Karpas-422 (cell line): ENCODE data around the gene GNB4. TPM values are rescaled to one million over a fixed set of nuclear protein-coding genes. Genes with fewer than 3 reads are reported as not detected.

Experiments
- DNase-seq: peaks from one replicate; pipeline ENCODE4 v3.0.0-alpha.2; 2015
- H2AFZ ChIP-seq: fragments of 200-600 bp; sonication (generic); 2 replicates; pipeline ENCODE4 v1.6.1; 2014; ENCODE audit warnings: antibody characterized with exemption, low read length, mixed read lengths
- H3K27ac ChIP-seq: fragments of 200-600 bp; sonication (generic); 2 replicates; pipeline ENCODE4 v1.5.1; 2014; ENCODE audit warnings: mild to moderate bottlenecking, low read length, moderate library complexity
- H3K27me3 ChIP-seq: fragments of 200-600 bp; sonication (generic); 2 replicates; pipeline ENCODE4 v1.6.1; 2014; ENCODE audit warnings: low read length, mixed read lengths
- H3K36me3 ChIP-seq: fragments of 200-600 bp; sonication (generic); 2 replicates; pipeline ENCODE4 v1.6.1; 2014; ENCODE audit warnings: low read length, mixed read lengths; ENCODE audit not compliant: insufficient read depth
- H3K4me1 ChIP-seq: fragments of 200-600 bp; sonication (generic); 2 replicates; pipeline ENCODE4 v1.6.1; 2014; ENCODE audit warnings: mild to moderate bottlenecking, low read length, mixed read lengths
- H3K4me2 ChIP-seq: fragments of 200-600 bp; sonication (generic); 2 replicates; pipeline ENCODE4 v1.6.1; 2014; ENCODE audit warnings: low read length, low read depth, mild to moderate bottlenecking; ENCODE audit not compliant: poor library complexity, severe bottlenecking
- H3K4me3 ChIP-seq: fragments of 200-600 bp; sonication (generic); 2 replicates; pipeline ENCODE4 v1.5.1; 2014; ENCODE audit warnings: mild to moderate bottlenecking, antibody characterized with exemption, low read length, mixed read lengths
- H3K79me2 ChIP-seq: fragments of 200-600 bp; sonication (generic); 2 replicates; pipeline ENCODE4 v1.6.1; 2014; ENCODE audit warnings: mild to moderate bottlenecking, low read length, mixed read lengths
- H3K9ac ChIP-seq: fragments of 200-600 bp; sonication (generic); 2 replicates; pipeline ENCODE4 v1.6.0; 2014; ENCODE audit warnings: low read length
- H3K9me2 ChIP-seq: fragments of 200-600 bp; sonication (generic), shearing (Covaris generic); replicated peaks from 2 replicates; pipeline ENCODE4 v1.6.0; 2014; ENCODE audit warnings: mild to moderate bottlenecking, low read length, moderate library complexity; ENCODE audit not compliant: insufficient read depth
- H3K9me3 ChIP-seq: fragments of 300-700, 200-600 bp; sonication (generic); 2 replicates; pipeline ENCODE4 v1.6.1; 2014; ENCODE audit warnings: low read length, mixed read lengths
- H4K20me1 ChIP-seq: fragments of 200-600 bp; sonication (generic); 2 replicates; pipeline ENCODE4 v1.6.1; 2014; ENCODE audit warnings: mild to moderate bottlenecking, antibody characterized with exemption, low read length, low read depth; ENCODE audit not compliant: insufficient read depth
- total RNA-seq: library from RNA; depleted of rRNA; stranded (reverse); fragments of >200 nt; shearing (Covaris generic); gene quantifications from 2 replicates; pipeline ENCODE4 v1.2.3, GENCODE V29; 2014; ENCODE audit warnings: low replicate concordance

Gene GNB4
- total RNA-seq, 1 experiment from 2014 or later: 0.78 TPM

DNA sequence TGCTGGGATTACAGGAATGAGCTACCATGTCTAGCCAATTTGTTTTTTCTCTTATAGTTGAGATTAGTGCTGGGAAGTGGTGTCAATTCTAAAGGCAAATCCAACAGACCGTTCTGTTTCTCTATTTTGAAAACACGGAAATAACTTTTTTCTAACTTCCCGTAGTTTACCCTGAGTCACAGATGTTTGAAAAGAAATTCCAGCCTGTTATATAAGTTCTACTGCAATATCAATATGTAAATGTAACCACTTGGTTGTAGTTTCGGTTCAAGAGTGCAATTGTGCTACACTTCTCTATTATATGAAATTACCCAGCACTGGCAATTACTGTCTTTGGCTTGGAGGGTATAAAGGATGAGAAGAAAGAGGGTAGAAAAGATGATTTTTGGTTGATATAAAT is 22.3 kb upstream of the GNB4 start:
- no peak for DNase-seq
- Histone ChIP-seq H3K27ac (no peak overlapping the region), H3K36me3 (no peaks in the 10 kb centered on the region), H3K9me2 (no peaks in the 10 kb centered on the region), H3K9ac (no peak overlapping the region), H4K20me1 (no peaks in the 10 kb centered on the region), H3K9me3 (no peaks in the 10 kb centered on the region), H3K27me3 (no peaks in the 10 kb centered on the region), H3K4me3 (no peak overlapping the region), H3K79me2 (no peaks in the 10 kb centered on the region), H3K4me1 (no peaks in the 10 kb centered on the region), H2AFZ (0 out of 2 replicates have a peak overlapping the region, but pooled peaks have one; percentile 50), H3K4me2 (no peak overlapping the region)

DNA sequence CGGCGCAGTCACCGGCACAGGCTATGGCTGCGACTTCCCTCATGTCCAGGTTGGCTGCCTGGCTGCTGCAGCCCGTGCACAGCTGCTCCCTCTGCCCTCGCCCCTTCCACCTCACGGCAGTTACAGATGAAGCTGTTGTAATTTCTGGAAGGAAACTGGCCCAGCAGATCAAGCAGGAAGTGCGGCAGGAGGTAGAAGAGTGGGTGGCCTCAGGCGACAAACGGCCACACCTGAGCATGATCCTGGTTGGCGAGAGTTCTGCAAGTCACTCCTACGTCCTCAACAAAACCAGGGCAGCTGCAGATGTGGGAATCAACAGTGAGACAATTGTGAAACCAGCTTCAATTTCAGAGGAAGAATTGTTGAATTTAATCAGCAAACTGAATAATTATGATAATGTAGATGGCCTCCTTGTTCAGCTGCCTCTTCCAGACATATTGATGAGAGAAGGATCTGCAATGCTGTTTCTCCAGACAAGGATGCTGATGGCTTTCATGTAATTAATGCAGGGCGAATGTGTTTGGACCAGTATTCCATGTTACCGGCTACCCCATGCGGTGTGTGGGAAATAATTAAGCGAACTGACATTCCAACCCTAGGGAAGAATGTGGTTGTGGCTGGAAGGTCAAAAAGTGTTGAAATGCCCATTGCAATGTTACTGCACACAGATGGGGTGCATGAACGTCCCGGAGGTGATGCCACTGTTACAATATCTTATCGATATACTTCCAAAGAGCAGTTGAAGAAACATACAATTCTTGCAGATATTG is 13.2 kb upstream of the GNB4 start:
- no peaks in the 10 kb centered on the region for H3K36me3 ChIP-seq
- H3K27ac ChIP-seq: no peak overlapping the region
- H3K9me3 ChIP-seq: no peaks in the 10 kb centered on the region
- DNase-seq: no peak
- no peak overlapping the region for H3K4me2 ChIP-seq
- no peaks in the 10 kb centered on the region for H4K20me1 ChIP-seq
- no peaks in the 10 kb centered on the region for H3K4me1 ChIP-seq
- no peak overlapping the region for H3K9ac ChIP-seq
- no peak overlapping the region for H3K4me3 ChIP-seq
- no peak overlapping the region for H2AFZ ChIP-seq
- H3K27me3 ChIP-seq: no peaks in the 10 kb centered on the region
- H3K79me2 ChIP-seq: no peaks in the 10 kb centered on the region
- no peaks in the 10 kb centered on the region for H3K9me2 ChIP-seq

DNA sequence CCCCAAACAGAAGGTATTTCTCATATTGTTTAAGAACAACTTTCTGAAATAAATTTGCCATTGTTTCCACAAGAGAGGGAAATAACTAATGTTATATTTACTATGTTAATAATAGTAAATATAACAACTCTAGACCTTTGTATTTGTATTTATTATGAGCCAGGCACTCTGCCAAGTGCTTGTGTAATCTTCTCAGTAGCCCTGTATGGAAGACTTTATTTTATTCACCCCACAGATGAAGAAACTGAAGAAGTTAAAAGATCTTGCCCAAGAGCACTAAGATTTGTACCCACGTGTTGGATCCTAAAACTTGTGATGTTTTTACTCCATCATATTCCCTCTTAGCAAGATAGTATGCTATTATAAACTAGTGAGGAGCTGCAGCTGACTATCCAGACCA is 12.0 kb upstream of the GNB4 start:
- H3K36me3 ChIP-seq: no peaks in the 10 kb centered on the region
- H3K9me2 ChIP-seq: no peaks in the 10 kb centered on the region
- no peak overlapping the region for H3K4me3 ChIP-seq
- H3K9ac ChIP-seq: no peak overlapping the region
- no peaks in the 10 kb centered on the region for H3K79me2 ChIP-seq
- DNase-seq: no peak
- H4K20me1 ChIP-seq: no peaks in the 10 kb centered on the region
- H3K9me3 ChIP-seq: no peaks in the 10 kb centered on the region
- no peak overlapping the region for H3K4me2 ChIP-seq
- H3K4me1 ChIP-seq: no peaks in the 10 kb centered on the region
- H3K27ac ChIP-seq: no peak overlapping the region
- no peak overlapping the region for H2AFZ ChIP-seq
- no peaks in the 10 kb centered on the region for H3K27me3 ChIP-seq

DNA sequence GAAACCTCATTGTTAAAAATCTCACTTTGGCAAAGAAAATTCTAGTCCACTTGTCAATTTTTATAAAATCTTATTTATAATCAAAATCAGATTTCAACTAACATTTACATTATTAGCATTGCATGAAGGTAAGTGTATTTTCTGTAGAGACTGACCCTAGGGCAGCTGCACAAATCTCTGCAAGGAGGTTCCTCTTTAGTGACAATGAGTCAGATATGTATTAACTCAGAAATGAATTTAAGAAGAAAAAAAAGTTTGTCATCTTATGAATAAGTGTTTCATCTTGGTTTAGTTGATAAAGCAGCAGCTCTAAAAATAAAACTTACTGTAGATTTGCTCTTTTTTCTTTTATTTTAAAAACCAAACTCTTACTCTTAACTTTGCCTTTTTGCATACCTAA is 9.0 kb upstream of the GNB4 start:
- H2AFZ ChIP-seq: no peak overlapping the region
- H3K36me3 ChIP-seq: no peaks in the 10 kb centered on the region
- H3K27ac ChIP-seq: no peak overlapping the region
- no peak overlapping the region for H3K4me3 ChIP-seq
- no peak for DNase-seq
- no peak overlapping the region for H3K4me2 ChIP-seq
- H3K27me3 ChIP-seq: no peaks in the 10 kb centered on the region
- no peaks in the 10 kb centered on the region for H3K9me3 ChIP-seq
- no peaks in the 10 kb centered on the region for H3K4me1 ChIP-seq
- H3K9ac ChIP-seq: no peak overlapping the region
- H4K20me1 ChIP-seq: no peaks in the 10 kb centered on the region
- no peaks in the 10 kb centered on the region for H3K79me2 ChIP-seq
- H3K9me2 ChIP-seq: no peaks in the 10 kb centered on the region

DNA sequence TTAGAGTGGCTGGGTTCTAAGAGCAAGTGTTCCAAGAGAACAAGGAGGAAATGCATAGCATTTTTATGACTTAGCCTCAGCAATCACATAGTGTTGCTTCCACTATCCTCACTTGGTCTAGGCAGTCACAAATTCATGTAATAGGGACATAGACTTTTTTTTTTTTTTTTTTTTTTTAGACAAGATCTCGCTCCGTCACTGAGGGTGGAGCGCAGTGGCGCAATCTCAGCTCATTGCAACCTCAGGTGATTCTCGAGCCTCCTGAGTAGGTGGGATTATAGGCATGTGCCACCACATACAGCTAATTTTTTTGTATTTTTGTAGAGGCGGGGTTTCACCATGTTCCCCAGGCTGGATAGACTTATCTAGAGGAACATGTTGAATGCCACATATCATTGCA is 4.7 kb upstream of the GNB4 start:
- Histone ChIP-seq H3K4me1 (peaks cover 6% of the 10 kb centered on the region), H4K20me1 (no peaks in the 10 kb centered on the region), H2AFZ (no peak overlapping the region), H3K9me2 (no peaks in the 10 kb centered on the region), H3K36me3 (no peaks in the 10 kb centered on the region), H3K27me3 (no peaks in the 10 kb centered on the region), H3K9ac (no peak overlapping the region), H3K4me2 (no peak overlapping the region), H3K79me2 (no peaks in the 10 kb centered on the region), H3K27ac (no peak overlapping the region), H3K4me3 (no peak overlapping the region), H3K9me3 (no peaks in the 10 kb centered on the region)
- DNase-seq: no peak

DNA sequence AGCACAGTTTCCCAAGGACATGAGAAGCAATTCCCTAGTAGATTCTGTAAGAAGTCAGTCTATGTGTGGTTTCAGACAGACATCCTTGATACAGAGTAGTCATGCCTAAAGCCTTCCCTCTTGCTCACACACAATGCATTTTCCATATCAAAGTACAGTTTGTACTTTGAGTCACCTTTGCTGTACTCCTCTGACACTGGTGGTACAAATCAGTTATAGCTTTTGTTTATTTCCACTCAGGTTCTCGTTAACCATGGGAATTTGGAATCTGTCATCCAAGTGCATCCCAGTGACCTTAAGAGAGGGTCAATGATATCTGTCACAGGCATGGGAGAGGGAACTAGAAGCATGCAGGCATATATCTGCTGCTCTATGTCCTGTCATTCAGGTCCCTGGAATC is 3.6 kb upstream of the GNB4 start:
- Histone ChIP-seq H3K79me2 (no peaks in the 10 kb centered on the region), H3K9me2 (no peaks in the 10 kb centered on the region), H3K27ac (no peak overlapping the region), H4K20me1 (no peaks in the 10 kb centered on the region), H2AFZ (no peak overlapping the region), H3K9me3 (no peaks in the 10 kb centered on the region), H3K4me1 (peaks cover 16% of the 10 kb centered on the region), H3K36me3 (no peaks in the 10 kb centered on the region), H3K27me3 (no peaks in the 10 kb centered on the region), H3K4me2 (no peak overlapping the region), H3K9ac (no peak overlapping the region), H3K4me3 (no peak overlapping the region)
- no peak for DNase-seq

DNA sequence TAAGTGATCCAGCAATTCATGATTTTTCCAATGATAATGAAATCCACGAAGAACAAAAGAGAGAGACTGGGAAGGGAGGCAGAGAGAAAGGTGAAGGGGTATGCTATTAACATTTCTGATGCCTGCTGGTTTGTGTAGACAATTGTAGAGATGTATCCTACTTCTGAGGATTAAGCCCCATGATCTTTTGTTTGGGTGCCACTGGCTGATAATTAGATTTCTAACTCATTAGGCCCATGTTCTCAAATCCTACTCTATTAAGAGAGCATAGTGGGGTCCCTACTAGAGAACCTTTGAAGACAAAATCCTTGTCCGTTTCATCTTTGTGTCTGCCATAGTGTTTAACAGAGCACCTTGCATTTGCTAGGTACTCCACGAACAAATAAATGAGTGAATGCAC is 2.7 kb upstream of the GNB4 start:
- Histone ChIP-seq H3K9me3 (no peaks in the 10 kb centered on the region), H2AFZ (no peak overlapping the region), H3K36me3 (no peaks in the 10 kb centered on the region), H3K4me3 (no peak overlapping the region), H3K9ac (no peak overlapping the region), H3K4me2 (no peak overlapping the region), H4K20me1 (no peaks in the 10 kb centered on the region), H3K27ac (no peak overlapping the region), H3K9me2 (no peaks in the 10 kb centered on the region), H3K79me2 (no peaks in the 10 kb centered on the region), H3K4me1 (peaks cover 17% of the 10 kb centered on the region), H3K27me3 (no peaks in the 10 kb centered on the region)
- no peak for DNase-seq

DNA sequence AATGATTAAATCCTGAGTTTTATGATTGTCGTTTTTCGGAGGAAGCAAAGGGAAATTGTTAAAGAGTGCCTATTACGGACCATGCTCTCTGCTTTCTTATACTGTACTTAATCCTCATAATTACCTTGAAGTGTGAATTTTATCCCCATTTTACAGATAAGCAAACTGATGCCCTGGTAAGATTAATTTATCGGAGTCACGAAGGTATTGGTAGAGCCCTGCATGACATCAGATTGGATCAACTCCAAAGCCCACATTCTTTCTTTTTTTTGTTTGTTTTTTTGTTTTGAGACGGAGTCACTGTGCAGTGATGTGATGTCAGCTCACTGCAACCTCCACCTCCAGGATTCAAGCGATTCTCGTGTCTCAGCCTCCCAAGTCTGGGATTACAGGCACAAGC is 1.6 kb upstream of the GNB4 start:
- Histone ChIP-seq H2AFZ (no peak overlapping the region), H3K4me3 (no peak overlapping the region), H3K79me2 (no peaks in the 10 kb centered on the region), H3K9me3 (no peaks in the 10 kb centered on the region), H3K27ac (no peak overlapping the region), H4K20me1 (no peaks in the 10 kb centered on the region), H3K27me3 (no peaks in the 10 kb centered on the region), H3K9me2 (no peaks in the 10 kb centered on the region), H3K4me2 (no peak overlapping the region), H3K4me1 (peaks cover 17% of the 10 kb centered on the region), H3K9ac (no peak overlapping the region), H3K36me3 (no peaks in the 10 kb centered on the region)
- no peak for DNase-seq
